Measurements from ENCODE around the gene GCDH.
"Not testable (repeated sequence)": the region's sequence is repeated elsewhere in the genome, so short reads cannot be mapped to it uniquely, and the experiment has no call there.

GCDH gene

DNA sequence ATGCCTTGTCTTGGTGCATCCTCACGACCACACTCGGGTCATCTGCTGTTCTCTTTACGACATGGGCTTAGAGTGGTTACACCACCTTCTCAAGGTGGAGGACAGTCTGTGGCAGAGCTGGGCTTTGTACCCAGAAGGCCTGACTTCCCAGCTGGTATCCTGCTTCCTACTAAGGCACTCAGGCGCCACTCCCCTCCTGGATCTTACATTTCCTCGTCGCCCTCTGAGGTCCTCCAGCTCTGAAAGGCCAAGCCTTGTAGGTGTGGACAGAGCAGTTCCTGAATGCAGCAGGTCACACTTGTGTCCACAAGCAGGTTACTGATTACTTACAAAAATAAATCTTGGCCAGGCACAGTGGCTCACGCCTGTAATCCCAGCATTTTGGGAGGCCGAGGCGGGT lies 16.2 kb downstream of the GCDH start:
- DNase-seq: no peak

DNA sequence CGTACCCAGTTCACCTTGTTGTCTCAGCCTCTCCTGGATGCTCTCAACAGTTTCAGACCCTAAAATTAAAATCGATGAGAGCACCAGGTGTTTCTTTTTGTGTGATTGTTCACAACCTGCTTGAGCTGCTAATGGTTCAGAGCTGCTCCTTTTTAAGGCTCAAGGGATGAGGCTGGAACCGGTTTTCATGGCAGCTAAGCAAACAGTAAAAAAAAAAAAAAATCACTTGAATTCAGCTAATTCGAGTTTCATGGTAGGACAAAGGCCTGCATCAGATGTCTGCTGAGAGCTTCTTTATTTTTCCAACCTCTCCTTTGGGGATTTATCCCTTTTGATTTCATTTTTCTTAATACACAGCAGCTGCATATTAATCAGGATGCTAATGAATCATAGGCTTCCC lies 21.6 kb downstream of the GCDH start:
- no peak for DNase-seq

DNA sequence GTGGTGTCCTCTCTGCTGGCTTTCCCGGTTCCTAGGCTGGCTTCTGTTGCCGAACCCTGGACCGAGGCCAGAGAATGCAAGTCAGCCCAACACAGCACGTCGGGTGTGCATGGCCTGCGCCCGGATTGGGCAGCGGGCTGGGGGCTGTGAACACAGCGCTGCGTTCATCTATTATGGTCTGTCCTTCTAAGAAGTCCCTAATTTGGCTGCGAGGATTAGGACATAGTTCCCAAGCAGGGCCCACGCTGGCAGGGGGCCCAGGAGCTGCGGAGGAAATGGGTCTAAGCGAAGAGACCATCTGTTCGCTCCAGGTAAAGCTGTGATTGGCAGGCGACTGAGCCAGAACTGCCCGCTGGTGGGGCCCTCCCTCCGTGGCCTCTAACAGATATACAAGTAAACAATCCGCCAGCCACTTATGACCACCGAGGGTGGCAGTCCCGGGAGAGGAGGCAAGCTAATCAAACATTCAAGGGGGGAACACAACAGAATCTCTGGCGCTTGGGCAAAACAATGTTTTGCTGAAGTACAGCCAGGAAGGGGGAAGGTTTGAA lies 22.1 kb downstream of the GCDH start:
- peak; percentile 73 for DNase-seq

DNA sequence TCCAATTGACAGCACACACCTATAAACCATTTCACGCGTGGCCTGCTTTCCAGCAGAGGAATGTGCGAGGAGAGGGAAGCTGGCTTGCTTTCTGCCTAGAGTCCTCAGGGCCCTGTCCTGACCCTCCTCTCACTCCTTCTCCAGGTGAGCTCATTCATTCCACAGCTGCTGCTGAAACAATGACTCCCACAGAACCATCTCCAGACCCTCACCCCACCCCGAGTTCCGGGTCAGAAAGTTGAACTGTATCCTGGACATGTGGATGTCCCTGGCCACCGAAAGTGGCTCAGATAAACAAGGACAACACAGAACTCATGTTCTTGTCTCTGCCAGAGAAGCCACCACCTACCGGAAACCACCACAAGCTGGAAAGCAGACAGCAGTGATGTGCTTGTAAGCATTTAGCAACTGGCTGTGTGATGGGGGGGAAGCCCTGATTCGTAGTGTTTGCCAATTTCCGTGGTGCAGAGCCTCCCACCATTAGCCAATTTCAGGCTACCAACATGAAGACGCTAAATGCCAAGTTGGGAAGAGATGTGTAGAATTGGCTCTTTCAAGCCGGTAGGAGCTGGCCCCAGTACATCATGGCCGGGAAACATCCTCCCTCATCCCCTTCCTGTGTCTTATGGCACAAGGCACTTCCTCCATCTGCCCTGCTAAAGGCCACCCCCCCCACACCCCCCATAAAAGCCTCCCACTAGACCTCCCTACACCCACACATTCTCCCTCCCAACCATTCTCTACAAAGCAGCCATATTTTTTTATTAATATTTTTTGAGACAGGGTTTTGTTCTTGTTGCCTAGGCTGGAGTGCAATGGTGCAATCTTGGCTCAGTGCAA lies 23.1 kb downstream of the GCDH start:
- DNase-seq: peak; percentile 25

DNA sequence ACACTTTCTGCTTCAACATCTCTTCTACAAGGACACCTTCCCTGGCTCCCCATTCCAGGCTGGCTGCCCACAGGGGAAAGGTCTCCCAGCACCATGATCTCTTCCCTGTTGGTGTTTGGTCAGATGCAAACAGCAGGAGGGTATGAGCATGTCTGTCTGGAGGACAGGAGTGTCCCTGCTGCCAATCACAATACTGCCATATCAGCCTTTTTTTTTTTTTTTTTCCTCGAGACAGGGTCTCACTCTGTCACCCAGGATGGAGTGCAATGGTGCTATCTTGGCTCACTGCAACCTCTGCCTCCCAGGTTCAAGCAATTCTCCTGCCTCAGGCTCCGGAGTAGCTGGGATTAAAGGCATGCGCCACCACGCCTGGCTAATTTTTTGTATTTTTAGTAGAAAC lies 24.9 kb downstream of the GCDH start:
- DNase-seq: not testable (repeated sequence)

DNA sequence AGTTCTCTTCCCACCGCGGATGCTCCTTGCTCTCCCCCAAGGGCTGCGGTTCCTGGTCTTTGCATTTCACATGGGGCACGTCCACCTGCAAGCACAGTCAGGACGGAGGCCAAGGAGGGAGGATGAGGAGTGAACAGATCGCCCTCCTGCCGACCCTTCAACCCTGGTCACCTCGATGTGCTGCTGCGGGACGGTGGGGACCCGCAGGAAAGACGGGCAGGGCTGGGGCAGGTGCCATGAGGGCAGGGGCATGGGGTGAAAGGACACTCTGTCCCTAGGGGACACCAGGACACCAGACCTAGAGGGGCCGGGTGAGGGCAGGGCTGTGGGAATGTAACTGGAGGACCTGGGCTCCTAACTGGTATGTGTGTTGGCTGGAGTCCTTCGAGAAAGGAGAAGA lies 27.3 kb downstream of the GCDH start:
- DNase-seq: no peak

DNA sequence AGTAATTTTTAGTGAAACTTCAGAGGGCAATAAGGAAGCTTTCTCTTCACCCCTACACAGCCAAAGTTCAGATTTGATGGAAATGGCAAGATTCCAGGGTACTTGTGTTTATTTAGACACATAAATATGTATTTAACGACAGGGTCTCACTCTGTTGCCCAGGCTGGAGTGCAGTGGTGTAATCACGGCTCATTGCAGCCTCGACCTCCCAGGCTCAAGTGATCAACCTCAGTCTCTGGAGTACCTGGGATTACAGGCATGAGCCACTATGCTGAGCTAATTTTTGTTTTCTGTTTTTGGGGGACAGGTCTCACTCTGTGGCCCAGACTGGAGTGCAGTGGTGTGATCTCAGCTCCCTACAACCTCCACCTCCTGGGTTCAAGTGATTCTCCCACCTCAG lies 30.1 kb downstream of the GCDH start:
- no peak for DNase-seq

DNA sequence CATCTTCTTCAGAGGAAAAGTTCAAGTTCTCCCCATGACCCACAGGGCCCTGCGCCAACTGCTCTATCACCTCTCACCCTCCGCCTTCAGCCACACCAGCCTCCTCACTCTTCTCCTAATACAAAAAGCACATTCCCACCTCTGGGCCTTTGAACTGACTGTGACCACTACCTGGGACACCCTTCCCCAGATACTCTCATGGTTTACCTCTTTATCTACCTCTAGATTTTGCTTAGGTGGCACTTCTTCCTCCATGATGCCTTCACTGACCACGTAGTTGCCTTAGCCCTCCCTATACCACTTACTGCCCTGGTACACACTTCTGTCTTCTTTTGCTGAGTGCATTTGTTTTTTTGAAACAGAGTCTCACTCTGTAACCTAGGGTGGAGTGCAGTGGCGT lies 32.0 kb downstream of the GCDH start:
- no peak for DNase-seq

DNA sequence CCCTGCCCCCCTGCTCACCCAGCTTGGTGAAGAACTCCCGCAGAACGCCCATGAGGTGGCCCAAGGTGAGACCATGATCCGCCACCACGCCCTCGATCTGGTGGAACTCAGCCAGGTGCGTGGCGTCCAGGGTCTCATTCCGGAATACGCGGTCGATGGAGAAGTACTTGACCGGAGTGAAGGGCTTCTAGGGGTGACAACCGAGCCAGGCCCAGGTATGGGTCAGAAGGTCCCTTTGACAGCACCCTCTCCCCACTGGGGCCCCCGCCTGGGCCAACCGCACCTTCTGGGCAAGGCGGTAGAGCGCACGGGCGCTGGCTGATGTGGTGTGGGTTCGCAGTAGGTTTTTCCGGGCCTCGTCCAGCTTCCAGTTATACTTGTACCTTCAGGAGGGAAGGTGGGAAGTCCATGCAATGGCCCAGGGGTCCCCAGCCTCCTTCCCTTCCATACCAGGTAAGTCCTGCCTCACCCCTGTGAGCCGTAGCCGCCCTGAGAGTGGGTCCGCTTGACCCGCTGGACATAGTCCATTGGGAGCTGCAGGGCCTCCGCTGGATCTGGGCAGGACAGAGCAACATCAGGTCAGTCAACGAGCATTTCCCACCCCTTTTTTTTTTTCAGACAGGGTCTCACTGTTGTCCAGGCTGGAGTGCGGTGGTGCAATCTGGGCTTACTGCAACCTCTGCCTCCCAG lies 33.8 kb downstream of the GCDH start:
- no peak for DNase-seq

DNA sequence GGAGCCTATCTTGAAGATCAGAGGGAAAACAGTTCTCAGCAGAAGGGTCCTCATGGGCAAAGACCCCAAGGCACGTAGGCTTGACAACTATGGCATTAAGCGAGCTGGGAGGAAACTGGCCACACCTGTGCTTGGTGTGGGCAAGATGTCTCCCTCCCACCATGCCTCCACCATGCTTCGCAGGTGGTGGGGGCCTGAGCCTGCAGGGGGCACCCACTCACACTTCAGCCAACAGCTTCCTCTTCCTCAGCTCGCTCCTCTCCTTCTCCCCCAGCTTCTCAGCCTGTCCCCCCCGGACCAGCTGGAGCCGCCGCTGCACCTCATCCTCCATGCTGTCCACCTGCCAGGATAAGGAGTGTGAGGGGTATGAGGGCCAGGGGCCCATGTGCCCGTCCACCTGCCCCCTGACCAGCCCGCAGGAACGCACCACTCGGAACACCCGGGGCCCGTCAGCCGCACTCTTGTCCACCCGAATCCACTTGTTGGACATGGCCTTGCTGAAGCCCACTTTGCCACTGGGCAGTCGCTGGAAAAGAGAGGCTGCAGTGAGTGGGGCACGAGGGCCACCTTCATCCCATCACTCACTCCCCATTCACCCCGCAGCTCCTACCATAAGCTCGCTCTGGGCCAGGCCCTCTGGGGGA lies 39.2 kb downstream of the GCDH start:
- no peak for DNase-seq

DNA sequence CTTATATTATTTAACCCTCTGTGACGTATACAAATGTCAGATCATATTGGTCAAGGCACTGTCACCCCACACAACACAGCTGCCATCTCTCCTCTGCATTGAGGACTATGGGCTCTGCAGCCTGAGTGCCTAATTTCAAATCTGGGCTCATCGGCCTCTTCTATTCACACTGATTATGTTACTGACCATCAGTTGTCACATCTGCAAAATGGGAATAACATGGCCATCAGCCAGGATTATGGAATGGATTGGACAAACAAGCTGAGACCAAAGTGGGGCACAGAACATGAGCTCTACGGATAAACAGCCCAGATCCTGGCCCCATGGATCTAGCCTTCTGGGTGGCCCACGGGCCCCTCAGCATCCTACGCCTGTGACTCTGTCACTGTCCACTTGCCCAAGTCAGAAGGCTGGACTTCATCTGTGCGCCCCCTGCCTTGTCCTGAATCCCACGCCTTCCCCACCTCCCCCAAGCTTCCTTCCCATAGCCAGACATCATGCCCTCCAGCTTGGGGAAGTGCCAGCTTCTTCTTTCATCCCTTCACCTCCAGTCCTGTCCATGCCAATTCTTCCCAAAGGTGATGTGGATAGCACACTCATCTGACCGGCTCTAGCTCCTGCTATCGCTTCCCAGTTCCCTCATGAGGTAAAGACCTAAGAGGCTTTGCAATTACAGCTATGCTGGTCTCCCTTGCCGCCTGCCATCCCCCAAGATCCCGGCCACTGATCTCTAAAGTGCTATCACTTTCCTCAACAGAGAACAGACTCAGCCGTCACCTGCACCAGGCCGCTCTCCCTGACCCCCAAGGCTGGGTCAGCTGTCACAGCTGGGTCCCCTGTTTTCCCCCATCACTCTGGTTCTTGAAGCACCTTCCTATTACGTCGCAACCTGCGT lies 41.7 kb downstream of the GCDH start:
- no peak for DNase-seq

DNA sequence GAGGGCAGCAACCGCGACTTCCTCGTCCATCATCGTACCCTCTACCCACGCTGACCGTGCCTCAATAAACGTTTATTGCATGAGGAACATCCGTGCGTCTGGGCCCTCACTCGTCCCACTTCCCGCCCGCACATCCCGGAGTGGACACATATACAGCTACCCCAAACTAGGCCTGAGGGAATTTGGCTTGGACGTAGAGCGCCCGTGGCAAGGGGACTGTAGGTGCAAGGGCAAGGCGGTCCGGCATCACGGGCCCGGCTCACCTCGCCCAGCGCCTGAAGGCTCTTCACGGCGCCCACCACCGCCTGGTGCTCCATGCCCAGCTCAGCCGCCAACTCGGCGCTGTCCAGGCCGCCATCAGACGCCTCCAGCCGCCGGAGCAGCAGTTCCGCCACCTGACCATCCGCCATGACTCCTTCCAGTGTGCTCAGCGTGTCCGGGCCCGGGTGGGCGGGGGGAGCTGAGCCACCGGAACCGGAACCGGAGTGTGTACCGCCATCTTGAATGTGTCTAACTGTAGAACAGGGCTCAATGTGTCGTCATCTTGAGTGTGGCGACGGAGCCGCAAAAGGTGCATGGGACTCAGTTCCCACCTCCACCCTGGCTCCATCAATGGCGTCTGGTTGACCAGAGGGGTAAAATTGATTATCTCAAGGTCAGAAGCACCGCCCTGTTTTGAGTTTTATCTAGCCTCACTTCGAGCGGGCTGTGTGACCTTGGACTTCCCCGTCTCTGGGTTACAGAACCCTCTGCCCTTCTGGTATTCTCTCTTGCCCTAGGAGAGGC lies 42.5 kb downstream of the GCDH start, which contains the start of gene FARSA:
Gene FARSA, minus strand, starts transcription at position 425 of the 786 bp plus-strand sequence. Its CDS starts 15 bp downstream, at position 410.
- DNase-seq: peak; percentile 88

DNA sequence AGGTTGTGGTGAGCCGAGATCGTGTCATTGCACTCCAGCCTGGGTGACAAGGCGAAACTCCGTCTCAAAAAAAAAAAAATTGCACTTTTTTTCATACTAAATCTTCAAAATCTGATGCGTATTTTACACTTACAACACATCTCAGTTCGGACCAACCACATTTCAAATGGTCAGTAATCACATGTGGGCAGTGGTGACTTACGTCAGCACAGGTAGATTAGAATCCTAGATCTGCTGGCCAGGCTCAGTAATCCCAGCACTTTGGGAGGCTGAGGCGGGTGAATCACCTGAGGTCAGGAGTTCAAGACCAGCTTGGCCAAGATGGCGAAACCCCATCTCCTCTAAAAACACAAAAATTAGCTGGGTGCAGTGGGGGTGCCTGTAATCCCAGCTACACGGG lies 44.1 kb downstream of the GCDH start:
- DNase-seq: no peak

DNA sequence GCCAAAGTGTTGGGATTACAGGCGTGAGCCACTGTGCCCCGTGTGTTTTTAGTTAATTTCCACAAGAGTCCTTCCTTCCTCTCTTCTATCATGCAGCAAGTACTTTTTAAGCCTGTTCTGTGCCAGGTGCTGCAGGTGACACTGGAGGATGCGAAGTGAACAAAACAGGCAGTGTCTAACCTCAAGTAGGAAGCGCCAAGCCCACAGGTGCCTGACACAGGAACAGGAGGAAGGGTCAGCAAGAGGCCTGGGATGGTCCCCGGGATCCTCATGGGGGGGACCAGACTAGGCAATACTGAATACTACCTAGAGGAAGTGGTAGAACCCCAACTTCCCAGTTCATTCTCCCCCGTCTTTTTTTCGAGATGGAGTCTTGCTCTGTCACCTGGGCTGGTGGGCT lies 45.6 kb downstream of the GCDH start:
- DNase-seq: no peak

DNA sequence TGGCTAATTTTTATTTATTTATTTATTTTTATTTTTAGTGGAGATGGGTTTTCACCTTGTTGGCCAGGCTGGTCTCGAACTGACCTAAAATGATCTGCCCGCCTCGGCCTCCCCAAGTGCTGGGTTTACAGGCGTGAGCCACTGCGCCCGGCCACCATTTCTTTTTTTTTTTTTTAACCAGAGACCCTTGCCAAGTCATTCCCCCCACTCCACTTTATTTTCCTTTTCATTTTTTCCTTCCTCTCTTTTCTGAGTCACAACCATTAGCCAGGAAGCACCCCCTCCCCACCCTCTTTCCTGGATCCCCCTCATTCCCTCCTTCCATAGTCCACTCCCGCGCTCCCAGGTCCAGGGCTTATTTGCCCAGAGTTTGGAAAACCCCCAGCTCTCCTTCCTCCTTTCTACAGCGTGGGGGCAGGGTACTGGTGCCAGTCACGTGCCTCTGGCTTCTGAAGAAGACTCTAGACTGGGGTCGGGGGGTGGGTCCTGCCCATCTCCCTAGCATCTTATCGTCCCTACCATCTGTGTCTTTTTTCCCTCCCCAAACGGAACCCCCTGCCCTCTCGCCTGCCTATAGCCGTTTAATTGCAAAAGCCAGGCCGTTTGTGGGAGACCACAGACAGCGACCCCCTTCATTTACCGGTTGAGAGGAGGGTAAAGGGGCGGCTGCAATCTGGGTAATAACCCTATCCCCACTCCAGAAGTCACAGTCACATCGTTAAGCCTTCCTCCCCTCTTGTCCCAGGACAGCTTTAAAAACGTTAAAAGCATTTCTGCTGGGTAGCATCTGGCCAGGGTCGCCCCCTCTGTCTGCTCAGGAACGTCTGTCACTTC lies 46.4 kb downstream of the GCDH start:
- DNase-seq: no peak

DNA sequence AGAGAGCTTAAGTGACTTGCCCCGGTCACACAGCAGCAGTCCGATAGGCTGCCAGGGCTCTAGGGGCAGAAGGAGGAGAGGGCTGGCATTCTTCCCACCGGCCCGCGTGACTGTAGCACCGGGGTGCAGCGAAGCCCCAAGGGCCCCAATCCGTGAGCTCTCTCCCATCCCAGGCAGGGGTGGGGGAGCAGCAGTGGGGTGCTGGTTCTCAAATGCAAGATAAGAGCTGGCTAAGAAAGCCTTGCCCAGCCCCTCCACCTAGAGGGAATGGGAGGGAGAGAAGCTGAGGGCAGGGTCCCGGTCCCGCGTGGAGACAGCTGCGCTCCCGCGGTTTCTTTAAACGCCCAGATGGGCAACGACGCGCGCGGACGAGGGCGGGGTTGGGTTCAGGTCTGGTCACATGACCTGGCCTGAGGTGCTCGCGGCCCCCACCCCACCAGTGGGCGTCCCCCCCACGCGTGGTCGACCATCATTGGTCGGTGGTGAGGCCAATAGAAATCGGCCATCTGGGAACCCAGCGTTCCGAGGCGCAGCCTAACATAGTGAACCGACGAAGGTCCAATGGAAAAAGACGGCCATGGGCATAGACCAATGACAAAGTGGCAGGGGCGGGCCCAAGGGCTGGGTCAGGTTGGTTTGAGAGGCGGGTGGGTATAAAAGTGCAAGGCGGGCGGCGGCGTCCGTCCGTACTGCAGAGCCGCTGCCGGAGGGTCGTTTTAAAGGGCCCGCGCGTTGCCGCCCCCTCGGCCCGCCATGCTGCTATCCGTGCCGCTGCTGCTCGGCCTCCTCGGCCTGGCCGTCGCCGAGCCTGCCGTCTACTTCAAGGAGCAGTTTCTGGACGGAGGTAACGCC lies 47.2 kb downstream of the GCDH start, which contains the start of gene CALR:
Gene CALR, plus strand, starts transcription at position 683 of the 852 bp plus-strand sequence. Its CDS starts 71 bp downstream, at position 754.
- DNase-seq: peak; percentile 100

DNA sequence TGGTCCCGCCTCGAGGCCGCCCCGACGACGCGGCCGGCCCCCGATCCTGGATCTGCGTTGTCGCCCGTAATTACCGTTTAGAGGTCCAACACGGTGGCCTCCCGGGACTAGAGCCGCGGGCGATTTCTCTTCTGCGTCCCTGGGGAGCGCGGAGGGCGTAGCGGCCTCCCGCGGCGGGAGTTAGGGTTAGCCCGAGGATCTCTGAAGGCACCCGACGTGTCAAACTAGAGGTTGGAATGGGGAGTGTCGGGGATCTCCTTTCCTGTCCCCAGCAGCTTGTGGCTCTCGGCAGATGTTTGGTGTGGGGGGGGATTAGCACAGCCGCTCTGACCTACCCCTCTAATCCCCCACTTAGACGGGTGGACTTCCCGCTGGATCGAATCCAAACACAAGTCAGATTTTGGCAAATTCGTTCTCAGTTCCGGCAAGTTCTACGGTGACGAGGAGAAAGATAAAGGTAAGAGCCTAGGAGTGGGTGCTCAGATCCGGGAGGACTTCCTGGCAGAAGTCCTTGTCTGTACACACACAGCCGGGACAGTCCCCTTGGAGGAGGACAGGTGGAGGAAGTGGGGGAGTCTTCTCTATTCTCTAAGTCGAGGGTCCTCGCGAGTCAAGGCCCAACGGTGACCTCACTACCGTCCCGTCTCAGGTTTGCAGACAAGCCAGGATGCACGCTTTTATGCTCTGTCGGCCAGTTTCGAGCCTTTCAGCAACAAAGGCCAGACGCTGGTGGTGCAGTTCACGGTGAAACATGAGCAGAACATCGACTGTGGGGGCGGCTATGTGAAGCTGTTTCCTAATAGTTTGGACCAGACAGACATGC lies 48.0 kb downstream of the GCDH start:
- DNase-seq: no peak

DNA sequence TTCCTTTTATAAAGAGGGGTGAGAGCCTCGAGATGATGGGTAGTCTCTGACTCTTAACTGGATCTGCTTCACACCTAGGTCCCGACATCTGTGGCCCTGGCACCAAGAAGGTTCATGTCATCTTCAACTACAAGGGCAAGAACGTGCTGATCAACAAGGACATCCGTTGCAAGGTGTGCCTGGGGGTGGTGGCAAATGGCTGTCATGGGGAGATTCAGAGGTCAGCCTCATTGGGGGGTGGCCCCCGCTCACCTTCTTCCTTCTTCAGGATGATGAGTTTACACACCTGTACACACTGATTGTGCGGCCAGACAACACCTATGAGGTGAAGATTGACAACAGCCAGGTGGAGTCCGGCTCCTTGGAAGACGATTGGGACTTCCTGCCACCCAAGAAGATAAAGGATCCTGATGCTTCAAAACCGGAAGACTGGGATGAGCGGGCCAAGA lies 49.0 kb downstream of the GCDH start:
- no peak for DNase-seq

All from fibroblast of skin of abdomen (primary cell).